ENCODE measurements around the gene FAF1.
"Not testable (repeated sequence)": the region's sequence is repeated elsewhere in the genome, so short reads cannot be mapped to it uniquely, and the experiment has no call there.

The FAF1 gene

DNA sequence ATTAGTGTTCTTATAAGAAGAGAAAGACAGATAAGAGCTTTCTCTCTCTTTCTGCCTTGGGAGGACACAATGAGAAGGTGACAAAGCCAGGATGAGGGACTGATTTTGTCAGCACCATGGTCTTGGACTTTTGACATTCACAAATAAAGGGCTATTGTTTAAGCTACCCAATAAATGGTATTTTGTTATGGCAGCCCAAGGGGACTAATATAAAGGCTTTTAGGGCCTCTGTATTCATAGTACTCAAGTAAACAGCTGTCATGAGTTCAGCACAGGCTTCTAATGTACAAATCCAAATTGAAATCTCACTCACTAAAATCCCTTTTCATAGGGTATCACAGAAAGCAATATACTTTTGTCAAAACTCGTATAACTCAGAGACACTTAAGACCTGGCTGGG is 242.7 kb downstream of the FAF1 start:
- H3K9me2 ChIP-seq (replicated peaks; ENCODE audit: control insufficient read depth, low read length) = no peaks in the 10 kb centered on the region
- TF ChIP-seq EZH2phosphoT487 (IDR thresholded peaks at IDR 0.05; ENCODE audit: borderline replicate concordance, low read length) = no peak
- TF ChIP-seq, protein P1, sequence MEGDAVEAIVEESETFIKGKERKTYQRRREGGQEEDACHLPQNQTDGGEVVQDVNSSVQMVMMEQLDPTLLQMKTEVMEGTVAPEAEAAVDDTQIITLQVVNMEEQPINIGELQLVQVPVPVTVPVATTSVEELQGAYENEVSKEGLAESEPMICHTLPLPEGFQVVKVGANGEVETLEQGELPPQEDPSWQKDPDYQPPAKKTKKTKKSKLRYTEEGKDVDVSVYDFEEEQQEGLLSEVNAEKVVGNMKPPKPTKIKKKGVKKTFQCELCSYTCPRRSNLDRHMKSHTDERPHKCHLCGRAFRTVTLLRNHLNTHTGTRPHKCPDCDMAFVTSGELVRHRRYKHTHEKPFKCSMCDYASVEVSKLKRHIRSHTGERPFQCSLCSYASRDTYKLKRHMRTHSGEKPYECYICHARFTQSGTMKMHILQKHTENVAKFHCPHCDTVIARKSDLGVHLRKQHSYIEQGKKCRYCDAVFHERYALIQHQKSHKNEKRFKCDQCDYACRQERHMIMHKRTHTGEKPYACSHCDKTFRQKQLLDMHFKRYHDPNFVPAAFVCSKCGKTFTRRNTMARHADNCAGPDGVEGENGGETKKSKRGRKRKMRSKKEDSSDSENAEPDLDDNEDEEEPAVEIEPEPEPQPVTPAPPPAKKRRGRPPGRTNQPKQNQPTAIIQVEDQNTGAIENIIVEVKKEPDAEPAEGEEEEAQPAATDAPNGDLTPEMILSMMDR (IDR thresholded peaks at IDR 0.05; ENCODE audit: low read depth, low read length, poor library complexity, severe bottlenecking) = no peak

DNA sequence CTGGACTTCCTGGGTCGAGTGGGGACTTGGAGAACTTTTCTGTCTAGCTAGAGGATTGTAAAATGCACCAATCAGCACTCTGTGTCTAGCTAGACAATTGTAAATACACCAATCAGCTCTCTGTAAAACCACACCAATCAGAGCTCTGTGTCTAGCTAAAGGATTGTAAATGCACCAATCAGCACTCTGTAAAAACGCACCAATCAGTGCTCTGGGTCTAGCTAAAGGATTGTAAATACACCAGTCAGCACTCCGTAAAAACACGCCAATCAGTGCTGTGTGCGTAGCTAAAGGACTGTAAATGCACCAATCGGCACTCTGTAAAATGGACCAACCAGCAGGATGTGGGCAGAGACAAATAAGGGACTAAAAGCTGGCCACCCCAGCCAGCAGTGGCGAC is 243.6 kb downstream of the FAF1 start:
- H3K36me3 ChIP-seq (ENCODE audit: control insufficient read depth, low read length); H4K20me1 ChIP-seq (ENCODE audit: control insufficient read depth, insufficient read depth, low read depth, low read length); H3K27ac ChIP-seq (ENCODE audit: low read depth, low read length): not testable (repeated sequence)

More for the DNA sequence above, 242.7 kb downstream of the FAF1 start:
- Histone ChIP-seq H3K36me3 (ENCODE audit: control insufficient read depth, low read length) (peaks cover 16% of the 10 kb centered on the region), H3K4me3 (ENCODE audit: low read length) (no peak overlapping the region), H3K4me1 (ENCODE audit: control insufficient read depth, low read length) (no peaks in the 10 kb centered on the region), H3K79me2 (ENCODE audit: control insufficient read depth, low read length) (no peaks in the 10 kb centered on the region), H3K9me3 (ENCODE audit: control insufficient read depth, insufficient read depth, low read length) (peaks cover 3% of the 10 kb centered on the region; the same call in 1 of the 2 replicates), H3F3A (ENCODE audit: control insufficient read depth, insufficient read depth) (no peaks in the 10 kb centered on the region), H3K27ac (ENCODE audit: low read depth, low read length) (no peak overlapping the region), H3K27me3 (ENCODE audit: control insufficient read depth, low read length) (no peaks in the 10 kb centered on the region), H3K4me2 (ENCODE audit: low read length) (no peak overlapping the region), H4K20me1 (ENCODE audit: control insufficient read depth, insufficient read depth, low read depth, low read length) (no peaks in the 10 kb centered on the region)

DNA sequence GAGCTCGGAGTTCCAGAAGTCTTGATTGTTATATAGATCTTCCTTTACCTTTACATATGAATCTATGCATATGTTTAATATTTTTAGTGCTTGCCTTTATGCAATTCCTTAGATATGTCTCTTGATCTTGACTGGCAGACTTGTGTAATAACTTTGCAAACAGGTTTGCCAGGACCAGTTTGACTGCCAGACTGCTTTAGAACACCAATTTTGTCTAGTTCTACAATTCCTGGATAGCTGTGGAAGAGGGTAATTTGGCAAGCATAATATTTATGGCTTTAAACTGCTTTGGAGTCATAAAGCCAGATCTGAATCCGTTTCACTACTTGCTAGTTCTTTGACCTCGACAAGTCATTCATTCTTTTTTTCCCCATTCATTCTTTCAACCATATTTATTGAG is 250.0 kb downstream of the FAF1 start:
- H3K4me3 ChIP-seq (ENCODE audit: low read length) = no peak overlapping the region
- no peaks in the 10 kb centered on the region for H3K79me2 ChIP-seq (ENCODE audit: control insufficient read depth, low read length)
- no peak for TF ChIP-seq EZH2phosphoT487 (IDR thresholded peaks at IDR 0.05; ENCODE audit: borderline replicate concordance, low read length)
- TF ChIP-seq, protein P1 (IDR thresholded peaks at IDR 0.05; ENCODE audit: low read depth, low read length, poor library complexity, severe bottlenecking) = no peak
- no peaks in the 10 kb centered on the region for H3K9me2 ChIP-seq (replicated peaks; ENCODE audit: control insufficient read depth, low read length)
- peaks cover 6% of the 10 kb centered on the region; the same call in 1 of the 2 replicates for H3F3A ChIP-seq (ENCODE audit: control insufficient read depth, insufficient read depth)
- no peaks in the 10 kb centered on the region for H4K20me1 ChIP-seq (ENCODE audit: control insufficient read depth, insufficient read depth, low read depth, low read length)
- no peak overlapping the region for H3K4me2 ChIP-seq (ENCODE audit: low read length)
- no peak overlapping the region for H3K27ac ChIP-seq (ENCODE audit: low read depth, low read length)
- H3K27me3 ChIP-seq (ENCODE audit: control insufficient read depth, low read length) = no peaks in the 10 kb centered on the region
- H3K9me3 ChIP-seq (ENCODE audit: control insufficient read depth, insufficient read depth, low read length) = no peaks in the 10 kb centered on the region
- no peaks in the 10 kb centered on the region for H3K4me1 ChIP-seq (ENCODE audit: control insufficient read depth, low read length)
- peaks cover 3% of the 10 kb centered on the region; the same call in 1 of the 2 replicates for H3K36me3 ChIP-seq (ENCODE audit: control insufficient read depth, low read length)

More for the DNA sequence above, 243.6 kb downstream of the FAF1 start:
- not testable (repeated sequence) for H3K9me2 ChIP-seq (replicated peaks; ENCODE audit: control insufficient read depth, low read length); H3K27me3 ChIP-seq (ENCODE audit: control insufficient read depth, low read length); H3F3A ChIP-seq (ENCODE audit: control insufficient read depth, insufficient read depth); H3K9me3 ChIP-seq (ENCODE audit: control insufficient read depth, insufficient read depth, low read length); H3K4me3 ChIP-seq (ENCODE audit: low read length); H3K4me1 ChIP-seq (ENCODE audit: control insufficient read depth, low read length); H3K79me2 ChIP-seq (ENCODE audit: control insufficient read depth, low read length); H3K4me2 ChIP-seq (ENCODE audit: low read length)

DNA sequence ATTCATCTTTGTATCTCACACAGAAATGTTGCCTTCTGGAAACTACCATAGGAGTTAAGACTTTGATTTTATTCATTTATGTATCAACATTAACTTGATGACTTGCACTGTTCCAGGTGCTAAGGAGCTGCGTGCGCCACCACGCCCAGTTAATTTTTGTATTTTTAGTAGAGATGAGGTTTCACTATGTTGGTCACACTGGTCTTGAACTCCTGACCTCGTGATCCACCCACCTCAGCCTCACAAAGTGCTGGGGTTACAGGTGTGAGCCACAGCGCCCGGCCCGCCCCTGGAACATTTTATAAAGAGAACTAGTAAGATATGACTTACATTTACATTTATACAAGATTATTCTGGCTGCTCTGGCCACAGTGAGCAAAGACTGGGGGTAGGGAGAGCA is 252.2 kb downstream of the FAF1 start:
- Histone ChIP-seq H3K9me3 (ENCODE audit: control insufficient read depth, insufficient read depth, low read length) (no peaks in the 10 kb centered on the region), H3F3A (ENCODE audit: control insufficient read depth, insufficient read depth) (peaks cover 15% of the 10 kb centered on the region), H3K9me2 (replicated peaks; ENCODE audit: control insufficient read depth, low read length) (no peaks in the 10 kb centered on the region), H3K79me2 (ENCODE audit: control insufficient read depth, low read length) (no peaks in the 10 kb centered on the region), H3K4me2 (ENCODE audit: low read length) (no peak overlapping the region), H3K4me3 (ENCODE audit: low read length) (no peak overlapping the region), H4K20me1 (ENCODE audit: control insufficient read depth, insufficient read depth, low read depth, low read length) (no peaks in the 10 kb centered on the region), H3K4me1 (ENCODE audit: control insufficient read depth, low read length) (no peaks in the 10 kb centered on the region), H3K36me3 (ENCODE audit: control insufficient read depth, low read length) (peaks cover 3% of the 10 kb centered on the region; the same call in 1 of the 2 replicates), H3K27ac (ENCODE audit: low read depth, low read length) (no peak overlapping the region), H3K27me3 (ENCODE audit: control insufficient read depth, low read length) (no peaks in the 10 kb centered on the region)
- TF ChIP-seq, protein P1 (IDR thresholded peaks at IDR 0.05; ENCODE audit: low read depth, low read length, poor library complexity, severe bottlenecking) = no peak
- no peak for TF ChIP-seq EZH2phosphoT487 (IDR thresholded peaks at IDR 0.05; ENCODE audit: borderline replicate concordance, low read length)

Measured in DOHH2 (cell line).